ENCODE measurements around the gene TRIM22.
"Not testable (repeated sequence)": the region's sequence is repeated elsewhere in the genome, so short reads cannot be mapped to it uniquely, and the experiment has no call there.

The TRIM22 gene

DNA sequence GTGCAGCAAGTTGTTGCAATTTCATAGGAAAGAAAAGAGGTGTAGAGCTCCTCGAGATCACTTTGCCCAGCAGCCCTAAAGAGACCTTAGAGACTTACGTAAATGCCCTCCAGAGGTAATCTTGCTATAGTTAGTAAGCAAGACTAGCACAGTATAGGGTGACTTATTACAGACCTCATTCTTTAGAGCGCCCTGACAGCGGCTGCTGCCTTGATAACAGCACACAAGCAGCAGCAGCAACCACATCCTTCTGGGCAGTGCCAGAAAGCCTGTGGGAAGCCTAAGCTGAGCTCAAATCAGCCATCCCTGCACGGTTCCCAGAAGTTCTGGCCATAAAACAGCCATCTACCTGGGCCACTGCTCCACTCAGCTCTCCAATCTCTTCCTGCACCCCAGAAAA, 24.1 kb downstream of the TRIM22 start:
- no peak overlapping the region for H3K4me3 ChIP-seq (ENCODE audit: control insufficient read depth, low read depth, low read length)
- DNase-seq (ENCODE audit: low read depth) = no peak
- TF ChIP-seq, protein P1, sequence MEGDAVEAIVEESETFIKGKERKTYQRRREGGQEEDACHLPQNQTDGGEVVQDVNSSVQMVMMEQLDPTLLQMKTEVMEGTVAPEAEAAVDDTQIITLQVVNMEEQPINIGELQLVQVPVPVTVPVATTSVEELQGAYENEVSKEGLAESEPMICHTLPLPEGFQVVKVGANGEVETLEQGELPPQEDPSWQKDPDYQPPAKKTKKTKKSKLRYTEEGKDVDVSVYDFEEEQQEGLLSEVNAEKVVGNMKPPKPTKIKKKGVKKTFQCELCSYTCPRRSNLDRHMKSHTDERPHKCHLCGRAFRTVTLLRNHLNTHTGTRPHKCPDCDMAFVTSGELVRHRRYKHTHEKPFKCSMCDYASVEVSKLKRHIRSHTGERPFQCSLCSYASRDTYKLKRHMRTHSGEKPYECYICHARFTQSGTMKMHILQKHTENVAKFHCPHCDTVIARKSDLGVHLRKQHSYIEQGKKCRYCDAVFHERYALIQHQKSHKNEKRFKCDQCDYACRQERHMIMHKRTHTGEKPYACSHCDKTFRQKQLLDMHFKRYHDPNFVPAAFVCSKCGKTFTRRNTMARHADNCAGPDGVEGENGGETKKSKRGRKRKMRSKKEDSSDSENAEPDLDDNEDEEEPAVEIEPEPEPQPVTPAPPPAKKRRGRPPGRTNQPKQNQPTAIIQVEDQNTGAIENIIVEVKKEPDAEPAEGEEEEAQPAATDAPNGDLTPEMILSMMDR (IDR thresholded peaks at IDR 0.05; ENCODE audit: control insufficient read depth, insufficient read depth, low read depth, low read length, missing control alignments) = no peak

DNA sequence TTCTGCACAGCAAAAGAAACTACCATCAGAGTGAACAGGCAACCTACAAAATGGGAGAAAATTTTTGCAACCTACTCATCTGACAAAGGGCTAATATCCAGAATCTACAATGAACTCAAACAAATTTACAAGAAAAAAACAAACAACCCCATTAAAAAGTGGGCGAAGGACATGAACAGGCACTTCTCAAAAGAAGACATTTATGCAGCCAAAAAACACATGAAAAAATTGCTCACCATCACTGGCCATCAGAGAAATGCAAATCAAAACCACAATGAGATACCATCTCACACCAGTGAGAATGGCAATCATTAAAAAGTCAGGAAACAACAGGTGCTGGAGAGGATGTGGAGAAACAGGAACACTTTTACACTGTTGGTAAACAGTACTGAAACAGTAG, 26.9 kb downstream of the TRIM22 start:
- H3K4me3 ChIP-seq (ENCODE audit: control insufficient read depth, low read depth, low read length); DNase-seq (ENCODE audit: low read depth): not testable (repeated sequence)

DNA sequence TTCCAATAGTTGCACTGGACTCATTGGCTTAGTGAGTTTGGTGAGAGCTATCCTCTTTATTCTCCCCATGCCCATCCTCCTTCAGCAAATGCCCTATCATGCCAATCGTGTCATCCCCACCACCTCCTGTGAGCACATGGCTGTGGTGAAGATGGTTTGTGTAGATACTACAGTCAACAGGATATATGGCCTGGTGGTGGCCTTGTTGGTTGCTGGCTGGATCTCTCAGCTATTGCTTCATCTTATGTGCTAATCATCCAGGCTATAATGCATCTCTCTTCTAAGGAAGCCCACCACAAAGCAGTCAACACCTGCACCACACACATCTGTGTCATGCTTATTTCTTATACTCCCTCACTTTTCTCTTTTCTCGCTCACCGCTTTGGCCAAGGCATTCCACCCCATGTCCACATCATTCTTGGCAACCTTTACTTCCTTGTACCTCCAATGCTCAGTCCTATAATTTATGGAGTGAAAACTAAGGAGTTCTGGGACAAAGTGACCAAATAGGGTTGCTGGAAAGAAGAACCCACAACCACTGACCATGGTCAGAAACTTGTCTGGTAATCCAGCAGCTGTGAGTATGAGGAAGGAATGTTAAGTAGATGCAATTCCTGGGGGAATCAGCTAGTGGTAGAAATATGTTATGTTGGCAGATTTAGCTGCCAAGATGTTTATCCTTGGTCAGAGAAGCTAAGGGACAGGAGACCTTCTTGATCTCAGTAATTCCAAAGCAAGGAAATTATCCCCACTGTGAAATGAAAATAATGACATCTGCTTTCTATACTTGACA, 30.3 kb downstream of the TRIM22 start:
- no peak for DNase-seq (ENCODE audit: low read depth)
- TF ChIP-seq, protein P1 (IDR thresholded peaks at IDR 0.05; ENCODE audit: control insufficient read depth, insufficient read depth, low read depth, low read length, missing control alignments) = no peak
- H3K4me3 ChIP-seq (ENCODE audit: control insufficient read depth, low read depth, low read length) = no peak overlapping the region

DNA sequence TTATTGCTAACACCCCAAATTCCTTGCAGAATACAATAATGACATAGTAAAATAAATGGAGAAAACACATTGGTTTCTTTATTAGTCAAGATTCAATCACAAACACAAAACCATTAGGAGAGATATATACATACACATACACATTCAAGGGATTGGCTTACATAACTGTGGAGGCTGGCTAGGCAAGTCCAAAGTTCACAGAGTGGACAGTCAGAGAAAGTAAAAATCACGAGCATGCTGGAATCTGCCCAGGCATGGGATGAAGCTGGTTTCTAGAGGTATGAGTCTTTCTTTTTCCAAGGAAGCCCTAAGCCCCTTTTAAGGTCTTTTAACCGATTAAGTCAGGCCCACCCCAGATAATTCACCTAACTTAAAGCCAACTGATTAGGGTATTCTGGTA, 33.0 kb downstream of the TRIM22 start:
- H3K4me3 ChIP-seq (ENCODE audit: control insufficient read depth, low read depth, low read length) = no peak overlapping the region
- no peak for DNase-seq (ENCODE audit: low read depth)
- TF ChIP-seq, protein P1 (IDR thresholded peaks at IDR 0.05; ENCODE audit: control insufficient read depth, insufficient read depth, low read depth, low read length, missing control alignments) = no peak

DNA sequence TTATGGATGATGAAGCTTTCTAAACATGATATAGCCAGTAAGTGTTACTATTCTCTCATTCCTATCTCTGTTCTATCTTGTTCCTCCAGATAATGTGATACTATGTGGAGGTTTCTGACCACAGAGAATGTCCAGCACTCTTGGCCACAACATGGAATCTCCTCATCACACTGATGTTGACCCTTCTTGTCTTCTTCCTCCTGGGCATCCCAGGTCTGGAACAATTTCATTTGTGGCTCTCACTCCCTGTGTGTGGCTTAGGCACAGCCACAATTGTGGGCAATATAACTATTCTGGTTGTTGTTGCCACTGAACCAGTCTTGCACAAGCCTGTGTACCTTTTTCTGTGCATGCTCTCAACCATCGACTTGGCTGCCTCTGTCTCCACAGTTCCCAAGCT, 36.8 kb downstream of the TRIM22 start:
- DNase-seq (ENCODE audit: low read depth) = no peak
- no peak overlapping the region for H3K4me3 ChIP-seq (ENCODE audit: control insufficient read depth, low read depth, low read length)
- TF ChIP-seq, protein P1 (IDR thresholded peaks at IDR 0.05; ENCODE audit: control insufficient read depth, insufficient read depth, low read depth, low read length, missing control alignments) = no peak

DNA sequence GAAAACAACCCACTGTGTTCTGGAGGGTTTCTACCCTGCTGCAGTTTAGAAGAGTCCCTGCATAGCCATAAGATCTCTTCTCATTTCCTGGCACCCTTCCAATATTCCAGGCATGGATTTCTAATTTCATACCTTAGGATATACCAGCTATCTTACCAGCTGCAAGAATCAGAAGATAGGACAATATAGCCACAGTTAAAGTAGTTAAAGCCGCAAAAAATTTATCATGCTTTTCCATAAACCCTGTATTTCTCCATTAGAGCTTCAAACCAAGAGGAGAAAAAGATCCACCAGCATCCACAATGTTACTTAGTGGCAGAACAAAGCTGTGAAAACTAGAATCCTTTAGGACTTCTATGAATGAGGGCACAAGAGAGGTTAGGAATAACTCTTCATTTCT, 38.1 kb downstream of the TRIM22 start:
- TF ChIP-seq, protein P1 (IDR thresholded peaks at IDR 0.05; ENCODE audit: control insufficient read depth, insufficient read depth, low read depth, low read length, missing control alignments) = no peak
- DNase-seq (ENCODE audit: low read depth) = no peak
- no peak overlapping the region for H3K4me3 ChIP-seq (ENCODE audit: control insufficient read depth, low read depth, low read length)

DNA sequence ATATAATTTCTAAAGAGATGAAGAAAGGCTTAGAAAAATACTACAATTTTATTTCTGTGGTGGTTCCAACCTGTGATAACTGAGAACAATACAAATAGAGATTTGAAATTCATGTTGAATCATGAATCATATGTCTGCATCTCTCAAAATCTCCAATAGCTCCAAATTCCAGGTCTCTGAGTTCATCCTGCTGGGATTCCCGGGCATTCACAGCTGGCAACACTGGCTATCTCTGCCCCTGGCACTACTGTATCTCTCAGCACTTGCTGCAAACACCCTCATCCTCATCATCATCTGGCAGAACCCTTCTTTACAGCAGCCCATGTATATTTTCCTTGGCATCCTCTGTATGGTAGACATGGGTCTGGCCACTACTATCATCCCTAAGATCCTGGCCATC, 46.8 kb downstream of the TRIM22 start, which contains the start of gene OR56B1:
Gene OR56B1 (plus strand): TSS at position 53 of the 400 bp plus-strand sequence. CDS start 69 bp downstream, at position 122.
- no peak for DNase-seq (ENCODE audit: low read depth)
- TF ChIP-seq, protein P1 (IDR thresholded peaks at IDR 0.05; ENCODE audit: control insufficient read depth, insufficient read depth, low read depth, low read length, missing control alignments) = no peak
- H3K4me3 ChIP-seq (ENCODE audit: control insufficient read depth, low read depth, low read length) = no peak within 1 kb of the TSS
